DMS153 (cell line): Measurements from ENCODE around the gene COL4A1.

ENCODE experiments used
- DNase-seq: peaks from one replicate; lab custom pipeline; 2025; lab: John Stamatoyannopoulos, UW

The COL4A1 gene

GRCh38 chr13:110291286-110291685 is 15.7 kb downstream of the COL4A1 start:
- DNase-seq, result no peak

DNA sequence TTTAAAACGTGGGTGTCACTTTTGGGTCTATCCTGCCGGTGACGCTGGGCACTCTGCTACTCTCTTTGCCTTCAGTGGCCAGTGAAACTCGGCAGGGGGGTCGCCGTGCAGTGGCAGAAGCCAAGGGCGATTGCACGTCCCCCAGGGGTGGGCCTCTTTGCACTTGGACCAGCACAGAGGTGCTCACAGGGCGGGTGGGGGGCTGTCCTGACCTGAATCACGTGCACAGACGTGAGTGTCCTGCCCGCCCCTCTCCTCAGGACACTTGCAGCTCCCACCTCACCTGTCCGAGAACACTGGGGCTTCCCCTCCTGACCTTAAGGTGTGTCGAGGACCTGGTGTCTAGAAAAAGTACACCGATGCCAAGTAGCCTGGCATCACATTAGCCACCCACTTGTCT is 16.1 kb downstream of the COL4A1 start:
- no peak for DNase-seq

DNA sequence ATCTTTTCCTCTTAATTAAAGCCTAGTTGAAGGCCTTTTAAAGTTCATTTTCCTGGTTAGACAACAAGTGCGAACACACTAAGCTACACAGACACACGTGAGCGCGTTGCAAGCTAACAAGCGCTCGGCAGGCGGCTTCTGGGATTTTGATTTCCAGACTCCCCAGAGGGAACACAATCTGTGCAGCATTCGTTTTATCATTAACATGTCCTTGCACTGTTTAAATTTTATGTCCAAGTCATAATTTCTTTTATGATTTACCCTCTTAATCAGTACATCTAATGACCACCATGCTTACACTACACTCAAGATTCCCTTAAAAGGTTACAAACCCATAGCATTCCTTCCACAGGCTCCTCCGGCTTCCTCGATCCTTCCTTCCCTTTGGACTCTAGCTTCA is 16.8 kb downstream of the COL4A1 start:
- DNase-seq, result no peak

DNA sequence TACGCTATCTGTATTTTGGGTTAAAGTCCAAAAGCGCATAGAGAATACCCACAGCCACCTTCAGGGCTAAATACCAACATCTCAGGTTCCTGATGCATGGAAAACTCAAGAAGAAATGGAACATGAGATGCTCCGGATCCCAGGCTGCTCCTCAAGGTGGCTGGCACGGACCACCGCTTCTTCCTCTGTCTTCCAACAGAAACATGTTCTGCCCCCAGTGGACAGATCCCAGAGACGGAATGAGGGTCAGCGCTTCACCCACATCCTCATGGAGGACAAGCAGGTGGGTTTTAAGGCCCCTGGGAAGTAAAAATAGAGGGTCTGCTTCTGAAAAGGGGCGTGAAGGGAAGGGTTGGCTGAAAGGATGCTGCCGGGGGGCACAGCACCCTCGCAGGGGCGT is 17.3 kb downstream of the COL4A1 start:
- DNase-seq, result no peak

DNA sequence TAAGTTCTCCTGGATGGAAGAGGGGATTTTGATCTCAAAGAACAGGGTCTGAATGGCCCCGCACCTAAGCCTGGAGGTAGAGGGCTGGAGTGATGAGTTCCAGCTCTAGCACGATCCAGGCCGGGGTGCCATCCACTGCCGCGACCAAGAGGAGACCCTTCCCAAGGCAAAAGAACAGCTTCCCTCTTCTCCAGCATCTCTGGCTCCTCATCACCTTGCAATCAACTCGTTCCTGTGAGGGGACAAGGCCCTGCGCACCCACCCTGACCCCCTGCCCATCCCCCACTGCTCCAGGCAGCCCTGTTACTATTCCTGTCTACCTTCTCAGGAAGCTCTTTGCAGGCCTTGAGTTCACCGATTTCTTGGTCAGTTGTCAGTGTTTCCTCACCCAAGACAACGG is 17.8 kb downstream of the COL4A1 start:
- no peak for DNase-seq

DNA sequence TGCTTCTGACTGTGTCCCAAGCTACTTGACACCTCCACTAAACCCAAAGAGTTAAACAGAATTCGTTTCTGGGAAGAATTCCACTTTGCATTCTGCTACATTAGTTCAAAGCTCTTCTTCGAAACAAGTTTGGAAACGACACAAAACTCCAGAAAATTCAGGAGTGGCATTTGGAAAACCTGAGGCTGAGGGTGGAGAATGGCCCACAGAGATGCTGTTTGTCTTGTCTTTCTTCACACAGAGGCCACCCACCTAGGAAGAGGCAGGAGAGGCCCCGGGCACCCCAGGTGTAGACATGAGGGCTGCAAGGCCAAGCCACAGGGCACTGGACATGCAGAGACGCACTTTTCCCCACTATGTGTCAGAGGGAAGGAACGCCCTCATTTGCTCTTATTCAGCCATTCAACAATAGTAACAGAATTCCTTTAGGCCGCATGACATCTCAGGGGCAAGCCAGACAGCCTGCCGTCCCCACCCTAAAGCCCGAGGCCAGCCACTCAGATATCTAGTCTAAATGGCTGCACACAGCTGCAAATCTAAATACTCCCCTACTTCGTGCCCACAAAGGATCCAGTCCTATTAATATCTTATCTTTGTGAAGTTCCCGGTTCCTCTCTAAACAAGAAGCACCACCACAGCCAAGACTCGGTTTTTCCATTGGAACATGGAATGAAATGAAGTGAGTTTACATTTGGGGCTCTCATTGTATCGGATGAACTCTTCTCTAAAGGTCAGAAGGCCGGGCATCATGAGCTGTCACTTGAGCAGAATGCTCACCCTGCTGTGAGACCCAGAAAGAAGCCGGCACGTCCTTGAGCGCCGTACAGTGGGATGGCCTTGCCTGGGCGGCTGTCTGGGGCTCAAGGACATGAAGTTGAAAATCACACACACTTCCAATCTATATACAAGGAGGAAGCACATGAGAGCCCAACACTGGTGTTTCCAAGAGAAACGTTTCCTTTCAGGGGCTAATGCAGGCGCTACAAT is 19.8 kb downstream of the COL4A1 start:
- DNase-seq, result no peak

- DNase-seq, result no peak
Measured at GRCh38 chr13:110285991-110286832, 20.7 kb downstream of the COL4A1 start.

GRCh38 chr13:110284779-110285484 is 22.0 kb downstream of the COL4A1 start:
- DNase-seq, result no peak

DNA sequence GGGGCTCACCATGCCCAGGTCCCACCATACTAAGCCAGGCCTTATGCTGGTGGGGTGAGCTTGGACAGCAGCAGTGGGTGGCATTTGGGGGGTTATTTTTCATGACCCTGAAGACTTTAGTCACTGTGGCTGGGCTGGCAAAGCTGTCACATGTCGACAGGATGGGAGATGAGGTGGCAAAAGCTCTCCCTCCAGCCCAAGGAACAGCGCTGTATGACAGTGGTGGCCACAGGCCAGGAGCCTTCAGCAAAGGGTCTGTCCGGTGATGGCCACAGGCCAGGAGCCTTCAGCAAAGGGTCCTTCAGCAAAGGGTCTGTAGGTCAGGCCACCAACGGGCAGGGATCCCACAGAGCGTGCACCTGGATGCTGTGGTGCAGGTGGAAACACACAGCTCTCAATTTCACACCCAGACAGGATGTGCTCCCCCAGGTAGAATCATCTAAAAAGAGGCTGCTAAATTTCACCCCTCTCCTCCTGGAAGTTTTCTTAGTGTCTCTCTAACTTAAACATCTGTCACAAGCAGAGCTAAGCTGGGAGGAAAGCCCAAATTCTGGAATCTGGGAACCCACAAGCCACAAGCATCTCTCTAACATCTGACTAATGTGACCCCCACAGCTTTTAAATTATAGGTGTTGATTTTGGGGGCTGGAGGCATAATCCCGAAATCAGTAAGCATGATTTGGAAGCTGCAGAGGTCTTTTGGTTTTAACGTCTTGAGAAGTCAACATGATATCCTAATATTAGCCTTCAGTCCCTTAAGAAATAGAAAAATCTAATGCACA is 23.0 kb downstream of the COL4A1 start:
- DNase-seq, result no peak

- no peak for DNase-seq
Measured at GRCh38 chr13:110282316-110282841, 24.6 kb downstream of the COL4A1 start.

DNA sequence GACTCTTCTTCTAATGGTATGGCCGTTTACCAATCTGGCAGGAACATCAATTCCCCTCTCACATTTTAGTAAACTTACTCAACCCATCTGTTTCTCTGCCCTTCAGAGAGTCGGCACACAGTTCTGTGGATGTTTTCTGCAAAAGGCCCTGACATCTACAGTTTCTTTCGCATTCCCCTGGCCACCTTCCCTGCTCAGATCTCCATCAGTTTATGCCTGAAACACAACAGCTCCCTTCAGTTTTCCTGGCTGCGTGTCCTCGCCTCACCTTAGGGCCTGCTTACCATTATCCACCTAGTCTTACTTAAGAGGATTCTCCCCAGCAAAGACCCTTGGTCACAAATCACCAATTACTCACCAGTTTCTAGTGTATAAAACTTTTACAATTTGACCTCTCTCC is 25.2 kb downstream of the COL4A1 start:
- DNase-seq, result no peak

GRCh38 chr13:110280985-110281688 is 25.8 kb downstream of the COL4A1 start:
- DNase-seq, result no peak

- DNase-seq, result no peak
Measured at GRCh38 chr13:110280231-110280813, 26.6 kb downstream of the COL4A1 start.

- no peak for DNase-seq
Measured at GRCh38 chr13:110279684-110280083, 27.3 kb downstream of the COL4A1 start.

DNA sequence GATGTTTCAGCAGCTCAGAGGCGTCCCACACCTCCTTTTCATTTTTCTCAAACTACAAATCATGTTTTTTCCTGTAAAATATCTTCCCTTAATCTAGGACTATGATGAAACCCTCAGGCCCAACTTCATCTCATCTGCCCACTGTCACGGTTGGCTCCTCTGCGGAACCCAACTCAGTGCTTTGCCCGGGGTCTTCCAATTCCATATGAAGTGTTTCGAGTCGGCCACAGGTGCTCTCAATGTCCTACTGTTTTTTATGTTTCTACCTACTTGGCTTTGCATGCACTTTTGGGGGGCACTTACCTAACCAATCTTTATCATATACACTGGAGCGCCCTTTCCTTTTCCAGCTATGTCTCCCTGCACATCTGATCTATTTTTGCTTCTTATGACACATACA is 28.1 kb downstream of the COL4A1 start:
- no peak for DNase-seq

- DNase-seq, result no peak
Measured at GRCh38 chr13:110277357-110277975, 29.5 kb downstream of the COL4A1 start.

- no peak for DNase-seq
Measured at GRCh38 chr13:110276553-110276950, 30.4 kb downstream of the COL4A1 start.

DNA sequence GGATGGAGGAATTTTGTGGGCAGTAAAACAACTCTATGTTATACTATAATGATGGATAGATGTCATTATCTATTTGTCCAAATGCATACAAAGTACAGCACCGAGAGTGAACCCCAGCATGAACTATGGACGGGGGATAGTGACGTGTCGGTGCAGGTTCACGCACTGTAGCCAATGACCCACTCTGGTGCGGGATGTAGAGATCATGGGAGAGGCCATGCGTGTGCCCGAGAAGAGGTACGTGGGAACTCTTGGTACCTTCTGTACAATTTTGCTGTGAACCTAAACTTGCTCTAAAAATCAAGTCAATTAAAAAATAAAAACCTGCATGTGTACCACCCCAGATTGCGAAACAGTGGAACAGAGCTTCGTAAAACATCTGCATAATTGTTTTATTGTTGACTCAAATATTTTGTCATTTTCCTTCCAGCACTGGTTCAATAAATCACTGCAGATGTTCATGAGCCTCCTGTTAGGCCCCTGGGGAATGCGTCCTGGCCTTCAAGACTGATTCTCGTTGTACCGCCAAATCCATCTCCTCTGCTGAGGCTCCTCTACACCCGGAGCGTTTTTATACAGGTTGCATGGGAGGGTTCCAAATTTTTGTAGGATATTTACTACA is 30.9 kb downstream of the COL4A1 start:
- no peak for DNase-seq

- no peak for DNase-seq
Measured at GRCh38 chr13:110274687-110275086, 32.3 kb downstream of the COL4A1 start.
